H1 (cell line): ENCODE results near the gene SCGB2B2. TPM values are rescaled to one million over a fixed set of nuclear protein-coding genes. Genes with fewer than 3 reads are reported as not detected.

Source experiments
- CTCF ChIA-PET: fragments of 300-600 bp; sonication (Branson Sonifier 250); formaldehyde crosslinking; loops from one replicate; lab custom pipeline; 2021; ENCODE audit not compliant: partially characterized antibody; lab: Charles Lee
- POLR2A ChIA-PET: fragments of 300-600 bp; sonication (Branson Sonifier 250); formaldehyde crosslinking; loops from one replicate; lab custom pipeline; 2021; ENCODE audit warnings: inconsistent platforms; ENCODE audit not compliant: partially characterized antibody; lab: Charles Lee
- DNase-seq, 2 experiments: peaks; one replicate each; pipeline versions ENCODE4 v3.0.0 to v3.0.0-alpha.2; 2010 to 2022; ENCODE audit warnings: low spot score in 2 of 2, low read depth in 1 of 2, mixed read lengths in 1 of 2
- FAIRE-seq: peaks from 2 replicates; lab custom pipeline; 2011; peaks lifted over from hg19 to GRCh38; lab: Jason Lieb, UNC
- H2AFZ ChIP-seq: 2 replicates; pipeline ENCODE4 v1.8.1; 2012; ENCODE audit warnings: low read length, inconsistent platforms
- H2AK5ac ChIP-seq: 2 replicates; pipeline ENCODE4 v1.6.1; 2013; ENCODE audit warnings: low read depth, low read length
- H2BK120ac ChIP-seq: replicated peaks from 2 replicates; pipeline ENCODE3; 2013; ENCODE audit warnings: low read depth, low read length, inconsistent platforms
- H2BK12ac ChIP-seq: 2 replicates; pipeline ENCODE4 v1.6.1; 2013; ENCODE audit warnings: low read depth, low read length
- H2BK15ac ChIP-seq: 2 replicates; pipeline ENCODE4 v1.6.1; 2013; ENCODE audit warnings: low read length
- H2BK20ac ChIP-seq: 2 replicates; pipeline ENCODE4 v1.6.1; 2013; ENCODE audit warnings: low read length
- H2BK5ac ChIP-seq: 2 replicates; pipeline ENCODE4 v1.6.1; 2013; ENCODE audit warnings: low read depth, low read length
- H3K14ac ChIP-seq: 2 replicates; pipeline ENCODE4 v1.6.1; 2013; ENCODE audit warnings: inconsistent platforms; ENCODE audit not compliant: insufficient read length
- H3K18ac ChIP-seq: 2 replicates; pipeline ENCODE4 v1.6.1; 2013; ENCODE audit warnings: low read length; ENCODE audit errors: extremely low read depth
- H3K23ac ChIP-seq: 2 replicates; pipeline ENCODE4 v1.6.1; 2013; ENCODE audit warnings: inconsistent platforms; ENCODE audit not compliant: insufficient read length
- H3K23me2 ChIP-seq: 2 replicates; pipeline ENCODE4 v1.6.1; 2013; ENCODE audit warnings: low read depth, low read length
- H3K27ac ChIP-seq: 2 replicates; pipeline ENCODE4 v1.6.1; 2011; ENCODE audit warnings: low read depth, low read length, inconsistent platforms
- H3K27me3 ChIP-seq, 4 experiments: replicated peaks in 1 of 4; 1 replicate in 1 of 4; 2 replicates in 3 of 4; pipeline versions ENCODE4 v1.6.1 to v1.8.1; 2011 to 2013; ENCODE audit warnings: low read length in 3 of 4, mild to moderate bottlenecking in 3 of 4, inconsistent platforms in 2 of 4, mixed read lengths in 2 of 4, moderate library complexity in 1 of 4; ENCODE audit not compliant: control insufficient read depth in 3 of 4, insufficient read depth in 3 of 4; ENCODE audit errors: extremely low read depth in 1 of 4
- H3K36me3 ChIP-seq, 4 experiments: 2 replicates each; pipeline versions ENCODE4 v1.6.1 to v1.8.1; 2011 to 2013; ENCODE audit warnings: mild to moderate bottlenecking in 4 of 4, low read length in 3 of 4, moderate library complexity in 2 of 4, control low read depth in 1 of 4, inconsistent platforms in 1 of 4; ENCODE audit not compliant: insufficient read depth in 4 of 4, control insufficient read depth in 2 of 4
- H3K4ac ChIP-seq: replicated peaks from 2 replicates; pipeline ENCODE3; 2013; ENCODE audit warnings: low read length, low read depth, mixed read lengths, inconsistent platforms; ENCODE audit not compliant: insufficient read length
- H3K4me1 ChIP-seq, 4 experiments: replicated peaks in 1 of 4; 1 replicate in 1 of 4; 2 replicates in 3 of 4; pipeline versions ENCODE4 v1.6.1 to v1.8.1; 2011 to 2013; ENCODE audit warnings: low read length in 3 of 4, inconsistent platforms in 2 of 4, mixed read lengths in 1 of 4; ENCODE audit not compliant: insufficient read depth in 4 of 4, control insufficient read depth in 3 of 4
- H3K4me2 ChIP-seq, 2 experiments: 2 replicates each; pipeline versions ENCODE4 v1.6.1 to v1.8.1; 2011 to 2013; ENCODE audit warnings: low read depth in 2 of 2, low read length in 2 of 2, control low read depth in 1 of 2, inconsistent platforms in 1 of 2, mild to moderate bottlenecking in 1 of 2; ENCODE audit not compliant: insufficient read depth in 1 of 2
- H3K4me3 ChIP-seq, 4 experiments: fragments of 200-600, 300-600 bp in 1 of 4; sonication (generic), shearing (Covaris generic), sonication (Bioruptor Twin) in 1 of 4; 2 replicates each; pipeline versions ENCODE4 v1.5.1 to v1.8.1; 2011 to 2016; ENCODE audit warnings: low read length in 4 of 4, low read depth in 3 of 4, control low read depth in 2 of 4, inconsistent platforms in 2 of 4, mild to moderate bottlenecking in 2 of 4, mixed read lengths in 1 of 4, moderate library complexity in 1 of 4; ENCODE audit not compliant: insufficient read depth in 2 of 4; ENCODE audit errors: extremely low read depth in 1 of 4
- H3K56ac ChIP-seq: replicated peaks from 2 replicates; pipeline ENCODE3; 2013; ENCODE audit warnings: low read depth, mild to moderate bottlenecking, mixed read lengths, low read length, inconsistent platforms; ENCODE audit not compliant: insufficient read length
- H3K79me1 ChIP-seq: 2 replicates; pipeline ENCODE4 v1.6.1; 2013; ENCODE audit warnings: low read depth, low read length, control low read depth
- H3K79me2 ChIP-seq, 2 experiments: 2 replicates each; pipeline versions ENCODE4 v1.6.1 to v1.8.1; 2012 to 2013; ENCODE audit warnings: low read length in 2 of 2, mild to moderate bottlenecking in 2 of 2, inconsistent platforms in 1 of 2; ENCODE audit not compliant: insufficient read depth in 2 of 2, control insufficient read depth in 1 of 2
- H3K9ac ChIP-seq, 4 experiments: replicated peaks in 1 of 4; 1 replicate in 1 of 4; 2 replicates in 3 of 4; pipeline versions ENCODE4 v1.6.1 to v1.8.1; 2011 to 2013; ENCODE audit warnings: low read depth in 3 of 4, low read length in 3 of 4, control low read depth in 2 of 4, mild to moderate bottlenecking in 2 of 4, moderate library complexity in 2 of 4, inconsistent platforms in 1 of 4; ENCODE audit errors: extremely low read depth in 1 of 4
- H3K9me3 ChIP-seq, 2 experiments: 2 replicates each; pipeline versions ENCODE4 v1.6.1 to v1.8.1; 2012 to 2013; ENCODE audit warnings: mild to moderate bottlenecking in 2 of 2, moderate library complexity in 2 of 2, control low read depth in 1 of 2, inconsistent platforms in 1 of 2, low read depth in 1 of 2, low read length in 1 of 2, mixed read lengths in 1 of 2; ENCODE audit not compliant: insufficient read depth in 2 of 2
- H4K20me1 ChIP-seq, 2 experiments: replicated peaks in 1 of 2; 2 replicates each; pipeline versions ENCODE3 to v1.8.1; 2011 to 2013; ENCODE audit warnings: inconsistent platforms in 2 of 2, low read length in 2 of 2, mild to moderate bottlenecking in 1 of 2; ENCODE audit not compliant: insufficient read depth in 2 of 2, control insufficient read depth in 1 of 2
- H4K5ac ChIP-seq: 2 replicates; pipeline ENCODE4 v1.6.1; 2013; ENCODE audit warnings: low read length, low read depth, mixed read lengths, inconsistent platforms; ENCODE audit not compliant: insufficient read length
- H4K8ac ChIP-seq: 2 replicates; pipeline ENCODE4 v1.8.0; 2013; ENCODE audit warnings: mild to moderate bottlenecking, moderate library complexity, low read length, inconsistent platforms; ENCODE audit not compliant: insufficient read depth; ENCODE audit errors: extremely low read depth
- H4K91ac ChIP-seq: replicated peaks from 2 replicates; pipeline ENCODE3; 2013; ENCODE audit warnings: low read length, mixed read lengths, inconsistent platforms; ENCODE audit not compliant: insufficient read length
- CBX8 ChIP-seq: fragments of 300-800, 300-1000 bp; sonication (generic); IDR thresholded peaks from 2 replicates; pipeline ENCODE4 v1.7.1; 2016; ENCODE audit warnings: low read depth, low read length, borderline replicate concordance
- CEBPB ChIP-seq: IDR thresholded peaks from 2 replicates; pipeline ENCODE4 v1.6.1; 2012; ENCODE audit warnings: low read depth, low read length
- WGBS, 2 experiments: shearing (Covaris generic) in 1 of 2; methylation state at CpG; one replicate each; pipeline versions ENCODE4 v1.1.6 to v1.1.7; 2013 to 2015; ENCODE audit warnings: low lambda C conversion rate in 2 of 2, mixed read lengths in 2 of 2, inconsistent platforms in 1 of 2, low coverage in 1 of 2, missing lambda C conversion rate in 1 of 2; ENCODE audit not compliant: insufficient replicate concordance in 2 of 2, insufficient coverage in 1 of 2, insufficient read length in 1 of 2; ENCODE audit errors: extremely low coverage in 1 of 2, missing lambda C conversion rate in 1 of 2; 5-methylcytosine and 5-hydroxymethylcytosine counted together
- polyA plus RNA-seq, 7 experiments: library from polyadenylated mRNA; depleted of rRNA in 3 of 7; stranded (reverse) in 5 of 7; unstranded in 2 of 7; fragments of >200 nt in 5 of 7; fragments of 200-250 nt in 2 of 7; gene quantifications; 1 replicate in 5 of 7; 2 replicates in 1 of 7; 4 replicates in 1 of 7; pipeline versions ENCODE4 v1.2.1 to v1.2.3, GENCODE V29; 2011 to 2013; ENCODE audit warnings: missing spikeins in 2 of 7, mixed read lengths in 2 of 7
- total RNA-seq: library from RNA; stranded (reverse); fragmentation: NEBNext Ultra II Directional; extraction: Animal tissue kit (Norgen Biotek cat#: 25700); gene quantifications from 2 replicates; pipeline ENCODE4 v1.2.1, GENCODE V29; 2021

The SCGB2B2 gene
- total and polyA plus RNA-seq, 2 of the 8 experiments (the other 6 are each of a cell fraction or from before 2014, with no cell fraction given), result 0.09 TPM; not detected in 1

DNA sequence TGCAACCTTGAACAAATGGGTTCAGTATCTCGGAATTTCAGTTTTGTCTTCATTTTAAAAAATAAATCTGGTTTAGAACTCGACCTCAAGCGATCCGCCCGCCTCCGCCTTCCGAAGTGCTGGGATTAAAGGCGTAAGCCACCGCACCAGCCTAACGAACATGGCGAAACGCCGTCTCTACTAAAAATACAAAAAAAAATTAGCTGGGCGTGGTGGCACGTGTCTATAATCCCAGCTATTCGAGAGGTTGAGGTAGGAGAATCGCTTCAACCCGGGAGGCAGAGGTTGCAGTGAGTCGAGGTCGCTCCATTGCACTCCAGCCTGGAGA lies 1.1 kb upstream of the SCGB2B2 start:
- Histone ChIP-seq H3K18ac (no peak overlapping the region), H3K14ac (no peak overlapping the region), H3K4me1 (peaks cover 0 to 3% (median 2%) of the 10 kb centered on the region in 4 experiments; a peak in 4 of 7 replicates), H2BK120ac (no peak overlapping the region), H4K5ac (peak overlapping the region; percentile 76), H2BK20ac (no peak overlapping the region), H2BK15ac (no peak overlapping the region), H4K8ac (peak overlapping the region; percentile 98), H3K23me2 (no peaks in the 10 kb centered on the region), H3K79me1 (no peaks in the 10 kb centered on the region; the same call in 1 of the 2 replicates), H2BK12ac (no peak overlapping the region), H3K9ac (peak overlapping the region; percentile 80 to 90 (median 88)), H3K4ac (no peak overlapping the region), H3K9me3 (peaks cover 3 to 4% of the 10 kb centered on the region in 2 experiments; a peak in 2 of 4 replicates), H2AK5ac (no peak overlapping the region), H2BK5ac (0 out of 2 replicates have a peak overlapping the region, but pooled peaks have one; percentile 10), H3K27ac (no peak overlapping the region; the same call in 1 of the 2 replicates), H3K56ac (no peak overlapping the region), H3K79me2 (peaks cover 0 to 7% of the 10 kb centered on the region in 2 experiments; a peak in 1 of 4 replicates), H3K4me3 (peak overlapping the region; percentile 71 to 90 (median 75)), H2AFZ (0 out of 2 replicates have a peak overlapping the region, but pooled peaks have one; percentile 36), H4K20me1 (no peaks in the 10 kb centered on the region), H3K23ac (no peak overlapping the region), H3K4me2 (peak overlapping the region; percentile 82 to 94), H3K36me3 (peaks cover 3 to 37% (median 17%) of the 10 kb centered on the region in 4 experiments; a peak in 6 of 8 replicates), H3K27me3 (no peaks in the 10 kb centered on the region; a peak in 3 of 7 replicates), H4K91ac (no peak overlapping the region)
- DNase-seq, result no peak
- TF ChIP-seq CEBPB, result peak; percentile 82; the same call in 1 of the 2 replicates
- TF ChIP-seq CBX8, result no peak
- POLR2A ChIA-PET, result interaction anchor here (0.6 to 2.2 kb wide), 23 partner anchors 9 to 598 kb away, joined by 3 to 19 read pairs (median 4); partner anchors contain the start of gene WTIP
- 19% methylated on average over 18 of the region's 20 CpGs; no CpG with 5 or more reads in 1 of the 2 experiments for WGBS, 2 experiments
- CTCF ChIA-PET, result interaction anchor here (0.6 to 1.2 kb wide), 3 partner anchors 161 to 434 kb away, joined by 3 to 4 read pairs (median 3); no protein-coding TSS in a partner anchor
- no peak for FAIRE-seq
